AG04449 (cell line): ENCODE data around the gene TSPAN16.

Experiments used
- CTCF ChIA-PET: fragments of 350-600 bp; formaldehyde crosslinking; extraction: SDS; loops from one replicate; lab custom pipeline; 2021; ENCODE audit warnings: antibody characterized with exemption; lab: Yijun Ruan, JAX
- POLR2A ChIA-PET: fragments of 400-600, 350-600 bp; formaldehyde crosslinking; extraction: SDS; loops from one replicate; lab custom pipeline; 2020; ENCODE audit warnings: antibody characterized with exemption, inconsistent platforms; lab: Yijun Ruan, JAX
- DNase-seq: peaks from one replicate; pipeline ENCODE4 v3.0.0-alpha.2; 2010; ENCODE audit warnings: low read depth, low spot score
- H3K4me3 ChIP-seq: 2 replicates; pipeline ENCODE4 v1.5.1; 2011; ENCODE audit warnings: low read depth, mild to moderate bottlenecking, control low read depth, low read length
- CTCF ChIP-seq: IDR thresholded peaks from one replicate; pipeline ENCODE4 v1.5.1; 2011; ENCODE audit warnings: mild to moderate bottlenecking, moderate library complexity, low read length, control low read depth, inconsistent platforms; ENCODE audit not compliant: insufficient read depth; ENCODE audit errors: missing control alignments

TSPAN16 gene

GRCh38 chr19:11361771-11362731 is 66.1 kb downstream of the TSPAN16 start:
- TF ChIP-seq CTCF, result no peak
- POLR2A ChIA-PET, result interaction anchor here (1.0 to 1.8 kb wide), 3 partner anchors 12 to 23 kb away, joined by 3 to 11 read pairs (median 4); partner anchors contain the start of genes RAB3D and SWSAP1
- no peak for DNase-seq
- H3K4me3 ChIP-seq, result no peak overlapping the region
- CTCF ChIA-PET, result interaction anchor here (1.6 kb wide), 1 partner anchor 19 kb away, joined by 8 read pairs; no protein-coding TSS in a partner anchor

GRCh38 chr19:11363881-11364280 is 67.9 kb downstream of the TSPAN16 start:
- CTCF ChIA-PET, result no interaction called here
- POLR2A ChIA-PET, result interaction anchor here (1.8 kb wide), 1 partner anchor 11 kb away, joined by 11 read pairs; the partner anchor contains the start of gene SWSAP1

GRCh38 chr19:11364296-11364904 is 68.4 kb downstream of the TSPAN16 start:
- no peak for TF ChIP-seq CTCF
- POLR2A ChIA-PET, result interaction anchor here (1.8 kb wide), 1 partner anchor 10 kb away, joined by 11 read pairs; the partner anchor contains the start of gene SWSAP1
- no peak for DNase-seq
- H3K4me3 ChIP-seq, result no peak overlapping the region
- CTCF ChIA-PET, result no interaction called here

More at GRCh38 chr19:11363881-11364280, 67.9 kb downstream of the TSPAN16 start:
- TF ChIP-seq CTCF, result no peak
- no peak for DNase-seq
- no peak overlapping the region for H3K4me3 ChIP-seq

- ChIA-PET POLR2A (interaction anchor here (0.6 kb wide), 1 partner anchor 74 kb away, joined by 3 read pairs; no protein-coding TSS in a partner anchor), CTCF (no interaction called here)
Observed at GRCh38 chr19:11364935-11365334, 69.0 kb downstream of the TSPAN16 start.

More at GRCh38 chr19:11364935-11365334, 69.0 kb downstream of the TSPAN16 start:
- no peak for TF ChIP-seq CTCF
- no peak for DNase-seq
- no peak overlapping the region for H3K4me3 ChIP-seq
